ENCODE results near the gene HDAC11.

GRCh38 chr3:13457593-13457992 lies 22.5 kb upstream of the HDAC11 start:
- TF ChIP-seq BHLHE40 (IDR thresholded peaks at IDR 0.05; ENCODE audit: low read depth, low read length) (no peak), CTCF (conservative IDR thresholded peaks at IDR 0.05; ENCODE audit: low read depth, low read length) (no peak)

Measured in IMR-90 (cell line).